ENCODE data around the gene PAWR.
"Not testable (repeated sequence)": the region's sequence is repeated elsewhere in the genome, so short reads cannot be mapped to it uniquely, and the experiment has no call there.

The PAWR gene

GRCh38 chr12:79548610-79548924 lies 142.2 kb downstream of the PAWR start:
- DNase-seq (ENCODE audit: low read depth), result no peak

GRCh38 chr12:79547735-79548609 lies 142.8 kb downstream of the PAWR start:
- DNase-seq (ENCODE audit: low read depth), result no peak

GRCh38 chr12:79547044-79547734 lies 143.6 kb downstream of the PAWR start:
- no peak for DNase-seq (ENCODE audit: low read depth)

DNA sequence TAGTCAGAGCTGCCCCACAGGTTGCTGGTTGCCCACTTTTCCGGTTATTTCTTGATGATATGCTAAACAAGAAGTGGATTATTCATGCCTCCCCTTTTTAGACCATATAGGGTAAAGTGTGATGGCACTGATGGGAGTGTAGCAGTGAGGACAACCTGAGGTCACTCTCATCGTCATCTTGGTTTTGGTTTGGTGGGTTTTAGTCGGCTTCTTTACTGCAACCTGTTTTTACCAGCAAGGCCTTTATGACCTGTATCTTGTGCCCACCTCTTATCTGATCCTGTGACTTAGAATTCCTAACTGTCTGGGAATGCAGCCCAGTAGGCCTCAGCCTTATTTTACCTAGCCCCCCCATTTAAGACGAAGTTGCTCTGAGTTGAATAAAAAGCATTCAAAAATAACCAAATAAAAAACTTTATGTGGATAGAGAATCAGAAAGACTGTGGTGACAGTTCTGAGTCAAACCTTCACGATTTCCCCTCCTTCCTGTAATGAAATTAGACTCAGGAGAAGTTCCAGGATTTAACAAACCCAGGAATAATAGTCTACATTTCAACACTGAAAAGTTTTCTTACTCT lies 144.2 kb downstream of the PAWR start:
- DNase-seq (ENCODE audit: low read depth), result no peak

GRCh38 chr12:79544439-79544838 lies 146.3 kb downstream of the PAWR start:
- DNase-seq (ENCODE audit: low read depth), result not testable (repeated sequence)

- DNase-seq (ENCODE audit: low read depth), result no peak
Measured at GRCh38 chr12:79537675-79538074, 153.1 kb downstream of the PAWR start.

GRCh38 chr12:79535751-79536150 lies 155.0 kb downstream of the PAWR start:
- DNase-seq (ENCODE audit: low read depth), result no peak
